OCI-LY3 (cell line): ENCODE measurements around the gene ANKS1B.

ENCODE experiments used
- H2AFZ ChIP-seq: fragments of 200-600, 300-600 bp; shearing (Covaris generic); 2 replicates; pipeline ENCODE4 v1.6.0; 2014; ENCODE audit warnings: antibody characterized with exemption, low read depth, low read length
- H3K27ac ChIP-seq: fragments of 200-600, 300-600 bp; sonication (generic); 2 replicates; pipeline ENCODE4 v1.5.1; 2014; ENCODE audit warnings: mild to moderate bottlenecking, low read length, moderate library complexity, mixed read lengths
- H3K27me3 ChIP-seq: fragments of 200-600, 300-600 bp; sonication (generic); 2 replicates; pipeline ENCODE4 v1.6.1; 2014; ENCODE audit warnings: low read depth, low read length, mixed read lengths
- H3K36me3 ChIP-seq: fragments of 200-600, 300-600 bp; sonication (generic); replicated peaks from 2 replicates; pipeline ENCODE3; 2014; ENCODE audit warnings: low read depth, low read length, mixed read lengths
- H3K4me1 ChIP-seq: fragments of 300-600, 200-600 bp; sonication (generic); 2 replicates; pipeline ENCODE4 v1.6.1; 2014; ENCODE audit warnings: low read length, mixed read lengths
- H3K4me2 ChIP-seq: fragments of 200-600, 300-600 bp; sonication (generic); 2 replicates; pipeline ENCODE4 v1.6.1; 2014; ENCODE audit warnings: low read length, mixed read lengths
- H3K4me3 ChIP-seq: fragments of 300-600, 200-600 bp; sonication (generic); 2 replicates; pipeline ENCODE4 v1.5.1; 2014; ENCODE audit warnings: antibody characterized with exemption, mild to moderate bottlenecking, low read length, moderate library complexity
- H3K79me2 ChIP-seq: fragments of 300-600, 200-600 bp; shearing (Covaris generic); 2 replicates; pipeline ENCODE4 v1.6.1; 2014; ENCODE audit warnings: mild to moderate bottlenecking, low read length, mixed read lengths
- H3K9ac ChIP-seq: fragments of 300-600, 200-600 bp; shearing (Covaris generic); 2 replicates; pipeline ENCODE4 v1.6.0; 2014; ENCODE audit warnings: mild to moderate bottlenecking, low read length, moderate library complexity
- H3K9me3 ChIP-seq: fragments of 200-600, 300-600 bp; shearing (Covaris generic); 2 replicates; pipeline ENCODE4 v1.6.1; 2014; ENCODE audit warnings: low read length, mixed read lengths; ENCODE audit not compliant: insufficient read depth
- H4K20me1 ChIP-seq: fragments of 200-600, 300-600 bp; sonication (generic); 2 replicates; pipeline ENCODE4 v1.6.1; 2016; ENCODE audit warnings: low read length, mixed read lengths; ENCODE audit not compliant: insufficient read depth
- CTCF ChIP-seq: fragments of 200-600, 300-600 bp; sonication (generic); IDR thresholded peaks from 2 replicates; pipeline ENCODE4 v1.5.1; 2014; ENCODE audit warnings: antibody characterized with exemption, low read length, low read depth
- EZH2phosphoT487 ChIP-seq: fragments of 200-600 bp; shearing (Covaris generic); IDR thresholded peaks from 2 replicates; pipeline ENCODE4 v1.6.1; 2018; ENCODE audit warnings: antibody characterized with exemption, mixed run types, low read depth

ANKS1B gene

GRCh38 chr12:99824900-99825542 is 159.7 kb downstream of the ANKS1B start:
- Histone ChIP-seq H3K4me3 (no peak overlapping the region), H3K4me2 (no peak overlapping the region), H3K36me3 (no peaks in the 10 kb centered on the region), H3K79me2 (no peaks in the 10 kb centered on the region), H4K20me1 (no peaks in the 10 kb centered on the region), H3K27me3 (no peaks in the 10 kb centered on the region), H3K4me1 (no peaks in the 10 kb centered on the region), H3K27ac (no peak overlapping the region), H3K9me3 (no peaks in the 10 kb centered on the region), H3K9ac (no peak overlapping the region), H2AFZ (no peak overlapping the region)
- no peak for TF ChIP-seq CTCF
- no peak for TF ChIP-seq EZH2phosphoT487

- Histone ChIP-seq H3K9me3 (no peaks in the 10 kb centered on the region), H3K36me3 (no peaks in the 10 kb centered on the region), H3K27ac (no peak overlapping the region), H3K4me3 (no peak overlapping the region), H3K27me3 (no peaks in the 10 kb centered on the region), H4K20me1 (no peaks in the 10 kb centered on the region), H3K4me1 (no peaks in the 10 kb centered on the region), H3K9ac (no peak overlapping the region), H3K4me2 (no peak overlapping the region), H3K79me2 (no peaks in the 10 kb centered on the region), H2AFZ (no peak overlapping the region)
- no peak for TF ChIP-seq CTCF
- TF ChIP-seq EZH2phosphoT487: no peak
These were observed 162.5 kb downstream of the ANKS1B start for GRCh38 chr12:99822273-99822672.

- H3K9ac ChIP-seq: no peak overlapping the region
- H3K4me1 ChIP-seq: peaks cover 9% of the 10 kb centered on the region; the same call in 1 of the 2 replicates
- H3K27me3 ChIP-seq: 0 out of 2 replicates have a peak, but pooled peaks cover 4% of the 10 kb centered on the region
- no peak overlapping the region for H2AFZ ChIP-seq
- no peaks in the 10 kb centered on the region for H3K79me2 ChIP-seq
- peak overlapping the region; percentile 49; the same call in 1 of the 2 replicates for H3K4me2 ChIP-seq
- H3K4me3 ChIP-seq: no peak overlapping the region
- H4K20me1 ChIP-seq: no peaks in the 10 kb centered on the region
- no peaks in the 10 kb centered on the region for H3K9me3 ChIP-seq
- H3K36me3 ChIP-seq: no peaks in the 10 kb centered on the region
- TF ChIP-seq EZH2phosphoT487 (no peak), CTCF (peak; percentile 50)
- H3K27ac ChIP-seq: no peak overlapping the region
These were observed 173.8 kb downstream of the ANKS1B start for GRCh38 chr12:99810718-99811593.

GRCh38 chr12:99809909-99810308 is 174.8 kb downstream of the ANKS1B start:
- H3K9me3 ChIP-seq: no peaks in the 10 kb centered on the region
- no peaks in the 10 kb centered on the region for H4K20me1 ChIP-seq
- H3K4me2 ChIP-seq: peak overlapping the region; percentile 49
- peak overlapping the region; percentile 38; the same call in 1 of the 2 replicates for H3K4me3 ChIP-seq
- 0 out of 2 replicates have a peak, but pooled peaks cover 4% of the 10 kb centered on the region for H3K27me3 ChIP-seq
- TF ChIP-seq EZH2phosphoT487: no peak
- no peak for TF ChIP-seq CTCF
- H3K79me2 ChIP-seq: no peaks in the 10 kb centered on the region
- H3K27ac ChIP-seq: no peak overlapping the region
- peak overlapping the region; percentile 48; the same call in 1 of the 2 replicates for H2AFZ ChIP-seq
- H3K9ac ChIP-seq: 0 out of 2 replicates have a peak overlapping the region, but pooled peaks have one; percentile 7
- no peaks in the 10 kb centered on the region for H3K36me3 ChIP-seq
- peaks cover 9% of the 10 kb centered on the region; the same call in 1 of the 2 replicates for H3K4me1 ChIP-seq
